ENCODE measurements around the gene PRKCE.

DNA sequence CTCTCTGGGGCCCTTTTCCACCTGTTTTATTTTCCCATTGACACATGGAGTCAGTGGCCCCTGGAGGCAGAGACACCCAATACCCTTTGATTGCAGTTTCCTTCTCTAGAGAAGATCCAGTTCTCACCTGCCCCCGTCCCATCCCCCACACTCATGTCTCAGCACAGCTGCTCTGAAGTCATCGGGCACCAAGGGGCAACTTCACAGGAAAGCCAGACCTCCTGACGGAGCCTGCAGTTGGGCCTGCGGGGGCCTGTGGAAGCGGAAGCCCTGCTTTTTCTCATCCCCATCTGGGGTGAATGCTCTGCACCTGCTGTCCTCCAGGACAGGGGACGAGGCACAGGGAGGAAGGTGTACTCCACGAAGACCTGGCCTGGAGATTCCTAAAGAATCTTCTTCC lies 337.4 kb downstream of the PRKCE start:
- TF ChIP-seq POLR2AphosphoS5 (IDR thresholded peaks at IDR 0.05; ENCODE audit: low read depth), result no peak
- TF ChIP-seq CTCF (conservative IDR thresholded peaks at IDR 0.05; ENCODE audit: low read depth in 2 of 2), result no peak
- TF ChIP-seq REST (IDR thresholded peaks at IDR 0.05; ENCODE audit: unreplicated experiment), result no peak
- no peak for TF ChIP-seq STAT1 (IDR thresholded peaks at IDR 0.05; ENCODE audit: unreplicated experiment)
- TF ChIP-seq ETS1 (IDR thresholded peaks at IDR 0.05), result no peak
- no peak for TF ChIP-seq EZH2 (IDR thresholded peaks at IDR 0.05; ENCODE audit: low read depth, unreplicated experiment)
- TF ChIP-seq EZH2phosphoT487 (IDR thresholded peaks at IDR 0.05; ENCODE audit: unreplicated experiment), result no peak
- TF ChIP-seq JUNB (IDR thresholded peaks at IDR 0.05; ENCODE audit: unreplicated experiment), result no peak
- no peak for TF ChIP-seq CREB1 (CRISPR knock-in tag; IDR thresholded peaks at IDR 0.05; ENCODE audit: low read depth)
- no peak for TF ChIP-seq NANOG (IDR thresholded peaks at IDR 0.05; ENCODE audit: borderline replicate concordance)
- TF ChIP-seq ZNF462 (CRISPR knock-in tag; IDR thresholded peaks at IDR 0.05), result no peak
- no peak for TF ChIP-seq ZNF114 (CRISPR knock-in tag; IDR thresholded peaks at IDR 0.05)
